HepG2 (cell line): ENCODE data around the gene PIP5K1C. TPM values are rescaled to one million over a fixed set of nuclear protein-coding genes. Genes with fewer than 3 reads are reported as not detected.

Experiments used
- ARNT2 ChIP-seq: sonication (generic); formaldehyde crosslinking; IDR thresholded peaks from 2 replicates; pipeline ENCODE4 v1.8.0; 2022; ENCODE audit warnings: mild to moderate bottlenecking, low read depth, missing genetic modification reagents, moderate library complexity
- CBX5 ChIP-seq: sonication (generic); formaldehyde crosslinking; IDR thresholded peaks from 2 replicates; pipeline ENCODE4 v1.4.0; 2020; ENCODE audit warnings: missing genetic modification reagents, borderline replicate concordance
- E2F1 ChIP-seq: sonication (generic); formaldehyde crosslinking; IDR thresholded peaks from 2 replicates; pipeline ENCODE4 v1.5.0; 2020; ENCODE audit warnings: missing genetic modification reagents
- MAFF ChIP-seq: IDR thresholded peaks from 2 replicates; pipeline ENCODE4 v1.6.1; 2011; ENCODE audit warnings: low read depth, low read length, improper control_type of control experiment
- MATR3 ChIP-seq: sonication (generic); formaldehyde crosslinking; IDR thresholded peaks from 2 replicates; pipeline ENCODE4 v1.4.0; 2020; ENCODE audit warnings: missing genetic modification reagents
- MED13 ChIP-seq: sonication (generic); formaldehyde crosslinking; IDR thresholded peaks from 2 replicates; pipeline ENCODE4 v1.5.0; 2020; ENCODE audit warnings: missing genetic modification reagents
- MTF1 ChIP-seq: sonication (generic); formaldehyde crosslinking; IDR thresholded peaks from 2 replicates; pipeline ENCODE4 v1.5.0; 2020; ENCODE audit warnings: missing genetic modification reagents
- NFRKB ChIP-seq: fragments of 450-650 bp; IDR thresholded peaks from 2 replicates; pipeline ENCODE4 v1.6.1; 2017
- NR0B2 ChIP-seq: sonication (generic); formaldehyde crosslinking; IDR thresholded peaks from 2 replicates; pipeline ENCODE4 v1.4.0; 2020; ENCODE audit warnings: mild to moderate bottlenecking, missing genetic modification reagents
- RORA ChIP-seq: sonication (generic); formaldehyde crosslinking; IDR thresholded peaks from 2 replicates; pipeline ENCODE4 v1.5.0; 2020; ENCODE audit warnings: mild to moderate bottlenecking, missing genetic modification reagents, moderate library complexity
- SALL1 ChIP-seq: sonication (generic); formaldehyde crosslinking; IDR thresholded peaks from 2 replicates; pipeline ENCODE4 v1.8.0; 2022; ENCODE audit warnings: mild to moderate bottlenecking, missing genetic modification reagents
- SMYD3 ChIP-seq: sonication (generic); formaldehyde crosslinking; IDR thresholded peaks from 2 replicates; pipeline ENCODE4 v1.8.1; 2023; ENCODE audit warnings: mild to moderate bottlenecking, missing genetic modification reagents
- SOX6 ChIP-seq, 2 experiments: fragments of 450-650 bp in 1 of 2; sonication (generic) in 1 of 2; formaldehyde crosslinking in 1 of 2; IDR thresholded peaks; 2 replicates each; pipeline versions ENCODE4 v1.4.0 to v1.6.1; 2017 to 2020; ENCODE audit warnings: antibody characterized with exemption in 1 of 2, mild to moderate bottlenecking in 1 of 2, missing genetic modification reagents in 1 of 2
- SUZ12 ChIP-seq: fragments of 150-350 bp; IDR thresholded peaks from 2 replicates; pipeline ENCODE4 v1.6.1; 2014; ENCODE audit warnings: low read depth, low read length
- TOPORS ChIP-seq: sonication (generic); formaldehyde crosslinking; IDR thresholded peaks from 2 replicates; pipeline ENCODE4 v1.8.0; 2023; ENCODE audit warnings: mild to moderate bottlenecking, missing genetic modification reagents
- TRIM22 ChIP-seq: fragments of 450-650 bp; IDR thresholded peaks from 2 replicates; pipeline ENCODE4 v1.6.1; 2017
- ZBTB38 ChIP-seq: sonication (generic); formaldehyde crosslinking; IDR thresholded peaks from 2 replicates; pipeline ENCODE4 v1.5.1; 2020; ENCODE audit warnings: mild to moderate bottlenecking, missing genetic modification reagents
- ZNF329 ChIP-seq: sonication (generic); formaldehyde crosslinking; IDR thresholded peaks from 2 replicates; pipeline ENCODE4 v1.9.0; 2021; ENCODE audit warnings: low read depth, mild to moderate bottlenecking, missing genetic modification reagents
- ZNF572 ChIP-seq: sonication (generic); formaldehyde crosslinking; IDR thresholded peaks from 2 replicates; pipeline ENCODE4 v1.5.1; 2020; ENCODE audit warnings: mild to moderate bottlenecking, missing genetic modification reagents
- ZNF709 ChIP-seq: sonication (generic); formaldehyde crosslinking; IDR thresholded peaks from 2 replicates; pipeline ENCODE4 v1.5.0; 2020; ENCODE audit warnings: mild to moderate bottlenecking, missing genetic modification reagents
- ZNF772 ChIP-seq: sonication (generic); formaldehyde crosslinking; IDR thresholded peaks from 2 replicates; pipeline ENCODE4 v1.5.0; 2020; ENCODE audit warnings: mild to moderate bottlenecking, missing genetic modification reagents
- ZNF790 ChIP-seq: sonication (generic); formaldehyde crosslinking; IDR thresholded peaks from 2 replicates; pipeline ENCODE4 v1.8.0; 2022; ENCODE audit warnings: missing genetic modification reagents, mild to moderate bottlenecking, borderline replicate concordance
- polyA plus RNA-seq, 8 experiments: library from polyadenylated mRNA; depleted of rRNA in 3 of 8; stranded (reverse) in 7 of 8; unstranded in 1 of 8; fragments of >200 nt; fragmentation: Illumina TruSeq in 4 of 8; extraction: Trizol in 4 of 8; gene quantifications; 2 replicates each; pipeline versions ENCODE4 v1.2.1 to v1.2.3, GENCODE V29; 2011 to 2016; ENCODE audit warnings: low read depth in 4 of 8, missing spikeins in 1 of 8, mixed read lengths in 1 of 8; ENCODE audit not compliant: insufficient read depth in 1 of 8
- total RNA-seq, 5 experiments: library from RNA; depleted of rRNA; stranded (reverse); fragments of >200 nt; fragmentation: Illumina TruSeq; extraction: Trizol; gene quantifications; 2 replicates each; pipeline ENCODE4 v1.2.3, GENCODE V29; 2016; ENCODE audit warnings: low read depth in 1 of 5
- TF ChIP-seq, protein P1 (sequence below): sonication (generic); formaldehyde crosslinking; IDR thresholded peaks from 2 replicates; pipeline ENCODE4 v1.4.0; 2020; ENCODE audit warnings: mild to moderate bottlenecking, missing genetic modification reagents
- TF ChIP-seq, protein P2 (sequence below): sonication (generic); formaldehyde crosslinking; IDR thresholded peaks from 2 replicates; pipeline ENCODE4 v1.4.0; 2020; ENCODE audit warnings: missing genetic modification reagents

Gene PIP5K1C
- total and polyA plus RNA-seq, 2 of the 13 experiments (the other 11 are each of a cell fraction or from before 2014, with no cell fraction given), result 3.6 to 4.3 TPM

DNA sequence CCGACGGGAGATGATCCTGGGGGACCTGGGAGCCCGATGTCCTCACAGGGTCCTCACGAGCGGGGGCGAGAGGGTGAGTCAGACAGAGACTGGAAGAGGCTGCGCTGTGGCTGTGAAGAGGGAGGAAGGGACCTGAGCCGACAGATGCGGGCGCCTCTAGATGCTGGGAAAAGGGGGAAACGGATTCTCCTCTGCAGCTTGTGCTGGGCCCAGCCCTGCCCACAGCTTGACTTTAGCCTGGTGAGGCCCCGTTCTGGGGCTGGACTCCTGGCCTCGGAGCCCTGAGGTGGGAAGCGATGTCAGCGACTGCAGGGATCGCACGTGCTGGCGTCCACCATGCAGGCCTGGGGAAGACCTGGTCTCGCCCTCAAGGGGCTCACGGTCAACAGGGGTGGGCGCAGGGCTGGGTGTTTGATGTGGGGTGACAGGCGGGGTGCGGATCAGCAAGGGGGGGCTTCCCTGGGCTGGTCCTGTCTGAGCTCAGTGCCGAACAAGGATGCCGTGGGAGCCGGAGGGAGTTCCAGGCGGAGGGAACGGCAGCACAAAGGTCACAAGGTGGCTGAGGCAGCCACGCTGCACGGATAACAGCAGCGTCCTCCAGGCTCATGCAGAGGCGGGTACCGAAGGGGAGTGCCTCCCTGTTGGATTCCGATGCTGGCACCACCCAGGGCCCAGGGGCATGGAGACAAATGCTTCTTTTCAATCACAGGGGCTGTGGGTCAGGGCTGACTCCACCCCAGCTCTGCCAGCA is 31.8 kb downstream of the PIP5K1C start (continued):
- TF ChIP-seq RORA (no peak), MED13 (no peak), ZNF772 (CRISPR knock-in tag) (0 out of 2 replicates have a peak, but pooled peaks have one; percentile 31), E2F1 (CRISPR knock-in tag) (no peak), ZNF709 (peak; percentile 51; the same call in 1 of the 2 replicates), ZNF572 (CRISPR knock-in tag) (no peak), SUZ12 (no peak), ZNF329 (CRISPR knock-in tag) (0 out of 2 replicates have a peak, but pooled peaks have one; percentile 50), ARNT2 (CRISPR knock-in tag) (no peak), SMYD3 (no peak), TRIM22 (no peak), MAFF (no peak), NFRKB (no peak), ZBTB38 (peak; percentile 97), SALL1 (CRISPR knock-in tag) (peak; percentile 60), NR0B2 (CRISPR knock-in tag) (no peak), ZNF790 (CRISPR knock-in tag) (no peak), MTF1 (CRISPR knock-in tag) (no peak), MATR3 (CRISPR knock-in tag) (no peak), SOX6 (IDR thresholded peaks at IDR 0.05) (no peak), SOX6 (CRISPR knock-in tag; IDR thresholded peaks at IDR 0.05) (0 out of 2 replicates have a peak, but pooled peaks have one; percentile 28), TOPORS (0 out of 2 replicates have a peak, but pooled peaks have one; percentile 49), CBX5 (CRISPR knock-in tag) (no peak)
- TF ChIP-seq, protein P1, sequence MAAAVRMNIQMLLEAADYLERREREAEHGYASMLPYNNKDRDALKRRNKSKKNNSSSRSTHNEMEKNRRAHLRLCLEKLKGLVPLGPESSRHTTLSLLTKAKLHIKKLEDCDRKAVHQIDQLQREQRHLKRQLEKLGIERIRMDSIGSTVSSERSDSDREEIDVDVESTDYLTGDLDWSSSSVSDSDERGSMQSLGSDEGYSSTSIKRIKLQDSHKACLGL, result peak; percentile 74
- TF ChIP-seq, protein P2, sequence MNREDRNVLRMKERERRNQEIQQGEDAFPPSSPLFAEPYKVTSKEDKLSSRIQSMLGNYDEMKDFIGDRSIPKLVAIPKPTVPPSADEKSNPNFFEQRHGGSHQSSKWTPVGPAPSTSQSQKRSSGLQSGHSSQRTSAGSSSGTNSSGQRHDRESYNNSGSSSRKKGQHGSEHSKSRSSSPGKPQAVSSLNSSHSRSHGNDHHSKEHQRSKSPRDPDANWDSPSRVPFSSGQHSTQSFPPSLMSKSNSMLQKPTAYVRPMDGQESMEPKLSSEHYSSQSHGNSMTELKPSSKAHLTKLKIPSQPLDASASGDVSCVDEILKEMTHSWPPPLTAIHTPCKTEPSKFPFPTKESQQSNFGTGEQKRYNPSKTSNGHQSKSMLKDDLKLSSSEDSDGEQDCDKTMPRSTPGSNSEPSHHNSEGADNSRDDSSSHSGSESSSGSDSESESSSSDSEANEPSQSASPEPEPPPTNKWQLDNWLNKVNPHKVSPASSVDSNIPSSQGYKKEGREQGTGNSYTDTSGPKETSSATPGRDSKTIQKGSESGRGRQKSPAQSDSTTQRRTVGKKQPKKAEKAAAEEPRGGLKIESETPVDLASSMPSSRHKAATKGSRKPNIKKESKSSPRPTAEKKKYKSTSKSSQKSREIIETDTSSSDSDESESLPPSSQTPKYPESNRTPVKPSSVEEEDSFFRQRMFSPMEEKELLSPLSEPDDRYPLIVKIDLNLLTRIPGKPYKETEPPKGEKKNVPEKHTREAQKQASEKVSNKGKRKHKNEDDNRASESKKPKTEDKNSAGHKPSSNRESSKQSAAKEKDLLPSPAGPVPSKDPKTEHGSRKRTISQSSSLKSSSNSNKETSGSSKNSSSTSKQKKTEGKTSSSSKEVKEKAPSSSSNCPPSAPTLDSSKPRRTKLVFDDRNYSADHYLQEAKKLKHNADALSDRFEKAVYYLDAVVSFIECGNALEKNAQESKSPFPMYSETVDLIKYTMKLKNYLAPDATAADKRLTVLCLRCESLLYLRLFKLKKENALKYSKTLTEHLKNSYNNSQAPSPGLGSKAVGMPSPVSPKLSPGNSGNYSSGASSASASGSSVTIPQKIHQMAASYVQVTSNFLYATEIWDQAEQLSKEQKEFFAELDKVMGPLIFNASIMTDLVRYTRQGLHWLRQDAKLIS (CRISPR knock-in tag), result no peak
